ENCODE measurements around the gene NUP37.
"Not testable (repeated sequence)": the region's sequence is repeated elsewhere in the genome, so short reads cannot be mapped to it uniquely, and the experiment has no call there.

DNA sequence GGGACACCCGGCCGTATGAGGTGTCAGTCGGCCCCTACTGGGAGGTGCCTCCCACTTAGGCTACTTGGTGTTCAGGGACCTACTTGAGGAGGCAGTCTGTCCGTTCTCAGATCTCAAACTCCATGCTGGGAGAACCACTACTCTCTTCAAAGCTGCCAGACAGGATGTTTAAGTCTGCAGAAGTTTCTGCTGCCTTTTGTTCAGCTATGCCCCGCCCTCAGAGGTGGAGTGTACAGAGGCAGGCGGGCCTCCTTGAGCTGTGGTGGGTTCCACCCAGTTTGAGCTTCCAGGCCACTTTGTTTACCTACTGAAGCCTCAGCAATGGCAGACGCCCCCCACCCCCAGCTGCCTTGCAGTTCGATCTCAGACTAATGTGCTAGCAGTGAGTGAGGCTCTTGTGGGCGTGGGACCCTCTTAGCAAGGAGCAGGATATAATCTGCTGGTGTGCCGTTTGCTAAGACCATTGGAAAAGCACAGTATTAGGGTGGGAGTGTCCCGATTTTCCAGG is 23.0 kb upstream of the NUP37 start:
- TF ChIP-seq, protein P1, sequence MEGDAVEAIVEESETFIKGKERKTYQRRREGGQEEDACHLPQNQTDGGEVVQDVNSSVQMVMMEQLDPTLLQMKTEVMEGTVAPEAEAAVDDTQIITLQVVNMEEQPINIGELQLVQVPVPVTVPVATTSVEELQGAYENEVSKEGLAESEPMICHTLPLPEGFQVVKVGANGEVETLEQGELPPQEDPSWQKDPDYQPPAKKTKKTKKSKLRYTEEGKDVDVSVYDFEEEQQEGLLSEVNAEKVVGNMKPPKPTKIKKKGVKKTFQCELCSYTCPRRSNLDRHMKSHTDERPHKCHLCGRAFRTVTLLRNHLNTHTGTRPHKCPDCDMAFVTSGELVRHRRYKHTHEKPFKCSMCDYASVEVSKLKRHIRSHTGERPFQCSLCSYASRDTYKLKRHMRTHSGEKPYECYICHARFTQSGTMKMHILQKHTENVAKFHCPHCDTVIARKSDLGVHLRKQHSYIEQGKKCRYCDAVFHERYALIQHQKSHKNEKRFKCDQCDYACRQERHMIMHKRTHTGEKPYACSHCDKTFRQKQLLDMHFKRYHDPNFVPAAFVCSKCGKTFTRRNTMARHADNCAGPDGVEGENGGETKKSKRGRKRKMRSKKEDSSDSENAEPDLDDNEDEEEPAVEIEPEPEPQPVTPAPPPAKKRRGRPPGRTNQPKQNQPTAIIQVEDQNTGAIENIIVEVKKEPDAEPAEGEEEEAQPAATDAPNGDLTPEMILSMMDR (IDR thresholded peaks at IDR 0.05): not testable (repeated sequence)
- TF ChIP-seq POLR2A (IDR thresholded peaks at IDR 0.05): not testable (repeated sequence)
